Forelimb muscle (tissue), 1 donor: ENCODE measurements around the gene NAV2. TPM values are rescaled to one million over a fixed set of nuclear protein-coding genes. Genes with fewer than 3 reads are reported as not detected.
"Not testable (repeated sequence)": the region's sequence is repeated elsewhere in the genome, so short reads cannot be mapped to it uniquely, and the experiment has no call there.

Source experiments
- DNase-seq: peaks from one replicate; pipeline ENCODE4 v3.0.0-alpha.2; 2013; ENCODE audit warnings: low read depth
- polyA plus RNA-seq: library from polyadenylated mRNA; unstranded; fragments of 120-200 nt; gene quantifications from one replicate; pipeline ENCODE4 v1.2.1, GENCODE V29; 2013; ENCODE audit not compliant: insufficient read length

Gene NAV2
- polyA plus RNA-seq, 1 donor = 61.1 TPM

DNA sequence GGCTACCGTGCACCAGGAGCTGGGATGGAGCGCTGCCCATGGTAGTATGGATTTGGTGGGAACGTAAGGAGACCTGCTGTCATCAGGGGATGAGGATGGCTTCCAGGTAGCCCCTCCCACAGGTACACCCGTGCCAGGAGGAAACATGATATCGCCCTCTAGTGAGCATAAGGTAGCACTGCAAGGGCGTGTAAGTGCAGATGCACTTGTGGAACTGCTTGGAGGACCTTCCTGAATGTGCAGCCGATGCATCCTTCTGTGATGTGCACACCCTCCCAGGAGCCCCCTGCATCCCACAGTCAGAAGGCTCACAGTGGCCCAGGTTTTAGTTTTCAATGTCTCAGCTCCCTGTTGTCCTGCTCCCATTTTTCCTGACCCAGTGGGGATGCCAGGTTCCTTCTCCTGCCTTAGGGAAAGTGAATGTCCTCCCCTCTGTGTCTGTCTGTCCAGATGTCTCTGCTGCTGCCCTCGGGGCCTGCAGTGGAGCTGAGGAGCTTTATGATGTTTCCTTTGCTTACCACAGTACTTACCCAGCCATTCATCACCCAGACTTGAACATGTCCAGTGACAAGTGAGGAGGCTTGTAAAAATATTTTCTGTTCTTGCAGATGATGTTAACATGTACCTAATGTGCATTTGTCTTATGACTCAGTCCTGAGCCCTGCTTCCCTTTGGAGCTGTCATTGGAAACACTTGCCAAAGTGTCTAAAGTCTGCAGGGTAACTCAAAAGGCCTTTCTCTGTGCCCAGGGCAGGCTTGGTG, 398.5 kb downstream of the NAV2 start:
- no peak for DNase-seq

- no peak for DNase-seq
Measured at GRCh38 chr11:20111871-20112270, 399.2 kb downstream of the NAV2 start.

GRCh38 chr11:20112291-20113148, 399.9 kb downstream of the NAV2 start:
- DNase-seq = no peak

- DNase-seq = no peak
Measured at GRCh38 chr11:20113149-20113438, 400.5 kb downstream of the NAV2 start.

- DNase-seq = no peak
Measured at GRCh38 chr11:20114588-20114987, 402.0 kb downstream of the NAV2 start.

- no peak for DNase-seq
Measured at GRCh38 chr11:20116825-20117224, 404.2 kb downstream of the NAV2 start.

GRCh38 chr11:20117291-20117690, 404.7 kb downstream of the NAV2 start:
- DNase-seq = no peak

GRCh38 chr11:20118209-20118608, 405.6 kb downstream of the NAV2 start:
- DNase-seq = no peak

DNA sequence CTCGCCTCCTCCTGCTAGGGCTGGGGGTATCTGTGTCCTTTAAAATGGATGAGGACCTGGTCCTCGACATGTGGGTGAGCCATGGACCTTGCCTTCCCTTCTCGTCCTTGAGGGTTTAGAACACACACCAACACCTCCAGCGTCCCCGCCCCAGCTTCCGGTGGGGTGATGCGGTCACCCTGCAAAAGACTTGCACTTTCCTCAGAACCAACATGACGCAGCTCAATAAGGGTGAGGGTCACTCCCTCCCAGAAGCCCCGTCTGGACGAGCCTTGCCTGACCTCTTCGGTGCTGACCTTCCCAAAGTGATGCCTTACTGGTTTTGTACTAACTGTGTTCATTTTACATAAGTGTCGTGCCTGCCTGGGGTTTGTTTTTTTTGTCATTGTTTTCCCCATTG, 406.7 kb downstream of the NAV2 start:
- no peak for DNase-seq

- DNase-seq = no peak
Measured at GRCh38 chr11:20120134-20120925, 407.7 kb downstream of the NAV2 start.

- DNase-seq = no peak
Measured at GRCh38 chr11:20122131-20122530, 409.5 kb downstream of the NAV2 start.

DNA sequence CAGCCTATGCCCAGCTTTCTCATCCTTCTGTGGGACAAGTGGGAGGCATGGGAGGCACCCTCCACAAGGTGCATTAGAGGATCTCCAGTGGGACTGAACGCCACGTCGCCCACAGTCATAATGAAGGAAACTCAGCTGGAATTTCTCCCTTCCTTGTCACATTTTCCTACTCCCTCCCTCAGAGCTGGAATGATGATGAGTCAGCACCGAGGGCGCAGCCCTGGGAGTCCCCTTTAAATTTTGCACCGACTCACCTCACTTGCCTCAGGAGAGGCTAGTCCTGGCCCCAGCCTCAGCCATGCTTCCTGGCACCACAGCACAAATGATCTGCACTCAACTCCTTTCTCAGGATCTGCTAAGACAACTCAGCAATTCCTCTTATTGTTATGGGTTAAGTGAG, 413.3 kb downstream of the NAV2 start:
- DNase-seq = no peak

- DNase-seq = no peak
Measured at GRCh38 chr11:20126724-20127123, 414.1 kb downstream of the NAV2 start.

DNA sequence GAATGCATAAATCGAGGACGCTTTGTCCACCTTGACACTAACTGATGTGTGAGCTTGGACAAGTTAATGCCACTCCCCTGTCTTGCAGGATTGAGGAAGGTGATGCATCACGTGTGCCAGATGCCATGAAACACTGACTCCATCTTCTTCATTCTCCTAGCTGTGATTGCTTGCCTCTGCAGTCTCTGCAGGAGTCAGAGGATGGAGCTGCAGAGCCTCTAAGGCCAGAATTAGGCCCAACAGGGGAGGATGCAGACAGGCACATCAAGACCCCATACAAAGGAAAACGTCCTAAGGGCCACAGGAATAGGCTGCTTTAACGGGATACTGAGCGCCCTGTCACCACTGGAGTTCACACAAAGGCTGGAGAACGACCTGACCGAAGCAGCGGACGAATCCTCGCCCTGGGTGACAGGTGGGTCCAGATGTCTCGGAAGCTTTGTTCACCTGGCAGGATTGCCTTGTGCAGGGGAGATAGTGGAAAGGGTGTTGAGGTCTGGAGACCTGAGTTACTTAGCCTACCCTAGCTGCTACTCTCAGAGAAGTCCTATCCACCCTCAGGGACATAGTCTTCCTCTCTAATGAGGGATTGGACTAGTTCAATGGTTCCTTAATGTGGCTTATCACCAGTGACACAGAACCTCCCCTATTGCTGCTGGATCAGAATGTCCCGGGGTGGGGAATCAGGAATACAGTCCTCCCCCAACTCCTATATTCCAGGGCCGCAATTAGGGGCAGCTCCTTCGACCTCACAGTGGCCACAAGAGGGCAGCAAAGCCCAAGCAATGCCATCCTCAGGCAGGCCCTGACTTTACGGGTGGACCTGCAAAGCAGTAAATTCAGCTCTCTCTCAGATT, 415.3 kb downstream of the NAV2 start:
- peak; percentile 22 for DNase-seq

DNA sequence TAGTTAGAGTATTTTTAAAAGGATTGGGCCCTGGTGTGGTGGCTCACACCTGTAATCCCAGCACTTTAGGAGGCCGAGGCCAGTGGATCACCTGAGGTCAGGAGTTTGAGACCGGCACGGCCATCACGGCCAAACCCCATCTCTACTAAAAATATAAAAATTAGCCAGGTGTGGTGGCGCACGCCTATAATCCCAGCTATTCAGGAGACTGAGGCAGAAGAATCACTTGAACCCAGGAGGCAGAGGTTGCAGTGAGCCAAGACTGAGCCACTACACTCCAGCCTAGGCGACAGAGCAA, 415.8 kb downstream of the NAV2 start:
- DNase-seq = not testable (repeated sequence)

DNA sequence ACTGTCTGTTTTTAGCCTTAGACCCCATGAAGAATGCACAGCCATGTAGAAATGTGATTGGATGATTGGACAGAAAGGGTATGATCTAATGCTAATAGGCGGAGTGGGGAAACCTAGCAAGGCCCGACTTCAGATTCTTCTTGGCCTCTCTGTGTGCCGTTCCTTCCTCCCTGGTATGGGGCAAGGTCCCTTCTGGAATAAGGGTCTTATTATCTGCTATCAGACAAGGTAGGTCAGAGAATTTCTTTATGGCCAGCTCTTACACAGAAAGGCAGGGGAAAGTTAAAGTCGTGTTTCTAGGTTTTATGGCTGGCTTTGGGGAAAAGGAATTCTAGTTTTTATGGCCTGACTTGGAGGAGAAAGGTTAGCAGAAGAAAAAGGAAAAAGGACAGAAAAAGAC, 417.0 kb downstream of the NAV2 start:
- DNase-seq = no peak

DNA sequence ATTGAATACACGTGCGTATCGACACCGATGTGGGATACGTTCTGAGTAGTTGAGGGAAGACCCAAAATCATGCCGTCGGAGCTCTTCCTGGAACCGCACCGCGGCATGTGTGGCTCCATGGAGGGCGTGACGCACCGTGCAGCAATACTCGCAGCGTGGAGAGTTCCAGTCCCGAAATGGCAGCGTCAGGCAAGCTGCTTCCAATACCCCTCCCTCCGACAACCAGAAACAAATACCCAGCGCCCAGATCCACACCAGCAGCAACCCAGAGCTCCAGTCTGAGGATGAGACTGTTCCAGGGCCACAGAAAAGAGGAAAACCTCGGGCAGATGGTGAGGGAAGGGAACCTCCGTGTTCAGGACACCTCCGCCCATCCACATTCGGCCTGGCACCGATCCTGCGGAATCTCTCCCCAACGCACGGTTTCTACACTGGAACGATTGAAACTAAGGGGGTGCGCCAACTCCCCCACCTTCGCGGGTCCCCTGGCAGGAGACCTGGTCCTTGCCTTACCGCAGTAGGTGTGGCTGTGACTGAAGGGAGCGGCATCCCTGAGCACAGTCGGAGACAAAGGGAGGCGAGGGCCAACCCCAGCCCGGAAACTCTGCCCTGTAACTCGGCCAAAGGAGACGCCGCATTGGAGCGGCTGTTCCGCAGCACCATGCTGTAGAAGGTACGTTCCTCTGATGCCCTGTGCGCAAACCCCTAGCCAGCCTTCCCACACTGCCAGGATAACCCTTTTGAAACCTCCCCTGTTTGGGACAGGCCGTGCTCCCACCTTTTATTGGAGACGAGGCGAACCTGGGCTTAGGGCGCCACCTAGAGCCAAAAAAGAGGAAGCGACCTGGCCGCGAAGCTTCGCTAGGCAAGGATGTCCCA, 419.4 kb downstream of the NAV2 start:
- no peak for DNase-seq

GRCh38 chr11:20132667-20133039, 420.0 kb downstream of the NAV2 start:
- DNase-seq = no peak

DNA sequence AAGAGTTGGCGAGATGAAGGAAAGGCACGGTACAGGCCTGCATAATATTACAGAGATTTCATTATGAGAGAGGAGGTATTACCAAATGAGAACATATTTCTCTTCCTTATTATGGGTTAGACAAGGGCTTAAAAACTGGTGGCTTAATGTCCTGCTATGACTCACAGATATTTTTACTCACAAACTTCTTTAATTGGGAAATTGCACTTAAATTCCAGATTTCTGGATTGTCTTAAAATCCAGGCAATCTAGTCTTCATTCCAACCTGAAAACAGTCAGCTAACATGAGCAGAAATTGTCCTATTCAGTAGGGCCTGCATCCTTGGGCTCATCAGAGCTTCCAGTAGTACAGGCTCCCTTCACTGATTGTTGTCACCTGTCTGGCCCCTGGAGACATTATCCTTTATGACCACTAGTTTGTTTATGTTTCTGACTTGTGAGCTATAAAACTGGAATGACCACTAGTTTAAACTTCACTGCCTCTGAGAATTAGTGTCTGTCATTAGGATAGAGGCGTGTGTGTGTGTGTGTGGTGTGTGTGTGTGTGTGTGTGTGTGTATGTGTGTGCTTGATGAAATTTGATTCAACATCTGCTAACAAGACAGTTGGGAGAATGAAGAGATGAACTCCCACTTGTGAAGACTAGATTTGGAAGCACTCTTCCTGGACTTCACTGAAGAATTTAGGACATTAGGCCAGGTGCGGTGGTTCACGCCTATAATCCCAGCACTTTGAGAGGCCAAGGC, 422.5 kb downstream of the NAV2 start:
- DNase-seq = no peak

DNA sequence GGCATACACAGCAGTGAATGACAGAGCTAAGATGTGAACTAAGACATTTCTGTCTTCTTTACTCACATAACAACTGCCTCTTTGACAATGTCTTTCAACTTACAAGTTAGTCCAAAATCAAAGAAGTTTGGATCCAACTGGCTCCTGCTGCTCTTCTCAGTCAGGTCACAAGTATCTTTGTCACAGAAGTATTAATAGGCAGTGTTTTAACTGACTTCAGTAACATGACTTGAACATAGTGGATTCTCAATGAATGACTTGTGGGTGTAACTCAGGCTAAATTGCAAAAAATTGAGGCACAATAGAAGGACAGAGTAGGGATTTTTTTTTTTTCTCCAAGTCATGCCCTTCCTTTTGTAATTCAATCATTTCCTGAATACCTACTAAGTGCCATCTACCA, 425.0 kb downstream of the NAV2 start:
- DNase-seq = no peak
